Airway epithelial cell (primary cell): ENCODE data around the gene TSHZ2. TPM values are rescaled to one million over a fixed set of nuclear protein-coding genes. Genes with fewer than 3 reads are reported as not detected.

Experiments
- total RNA-seq: library from RNA; depleted of rRNA; stranded (reverse); fragments of >200 nt; gene quantifications from 2 replicates; pipeline ENCODE4 v1.2.3, GENCODE V29; 2015

TSHZ2 gene, protein sequence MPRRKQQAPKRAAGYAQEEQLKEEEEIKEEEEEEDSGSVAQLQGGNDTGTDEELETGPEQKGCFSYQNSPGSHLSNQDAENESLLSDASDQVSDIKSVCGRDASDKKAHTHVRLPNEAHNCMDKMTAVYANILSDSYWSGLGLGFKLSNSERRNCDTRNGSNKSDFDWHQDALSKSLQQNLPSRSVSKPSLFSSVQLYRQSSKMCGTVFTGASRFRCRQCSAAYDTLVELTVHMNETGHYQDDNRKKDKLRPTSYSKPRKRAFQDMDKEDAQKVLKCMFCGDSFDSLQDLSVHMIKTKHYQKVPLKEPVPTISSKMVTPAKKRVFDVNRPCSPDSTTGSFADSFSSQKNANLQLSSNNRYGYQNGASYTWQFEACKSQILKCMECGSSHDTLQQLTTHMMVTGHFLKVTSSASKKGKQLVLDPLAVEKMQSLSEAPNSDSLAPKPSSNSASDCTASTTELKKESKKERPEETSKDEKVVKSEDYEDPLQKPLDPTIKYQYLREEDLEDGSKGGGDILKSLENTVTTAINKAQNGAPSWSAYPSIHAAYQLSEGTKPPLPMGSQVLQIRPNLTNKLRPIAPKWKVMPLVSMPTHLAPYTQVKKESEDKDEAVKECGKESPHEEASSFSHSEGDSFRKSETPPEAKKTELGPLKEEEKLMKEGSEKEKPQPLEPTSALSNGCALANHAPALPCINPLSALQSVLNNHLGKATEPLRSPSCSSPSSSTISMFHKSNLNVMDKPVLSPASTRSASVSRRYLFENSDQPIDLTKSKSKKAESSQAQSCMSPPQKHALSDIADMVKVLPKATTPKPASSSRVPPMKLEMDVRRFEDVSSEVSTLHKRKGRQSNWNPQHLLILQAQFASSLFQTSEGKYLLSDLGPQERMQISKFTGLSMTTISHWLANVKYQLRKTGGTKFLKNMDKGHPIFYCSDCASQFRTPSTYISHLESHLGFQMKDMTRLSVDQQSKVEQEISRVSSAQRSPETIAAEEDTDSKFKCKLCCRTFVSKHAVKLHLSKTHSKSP (N-terminal part only)
- 1.2 and 1.6 TPM in 2 replicates for total RNA-seq

DNA sequence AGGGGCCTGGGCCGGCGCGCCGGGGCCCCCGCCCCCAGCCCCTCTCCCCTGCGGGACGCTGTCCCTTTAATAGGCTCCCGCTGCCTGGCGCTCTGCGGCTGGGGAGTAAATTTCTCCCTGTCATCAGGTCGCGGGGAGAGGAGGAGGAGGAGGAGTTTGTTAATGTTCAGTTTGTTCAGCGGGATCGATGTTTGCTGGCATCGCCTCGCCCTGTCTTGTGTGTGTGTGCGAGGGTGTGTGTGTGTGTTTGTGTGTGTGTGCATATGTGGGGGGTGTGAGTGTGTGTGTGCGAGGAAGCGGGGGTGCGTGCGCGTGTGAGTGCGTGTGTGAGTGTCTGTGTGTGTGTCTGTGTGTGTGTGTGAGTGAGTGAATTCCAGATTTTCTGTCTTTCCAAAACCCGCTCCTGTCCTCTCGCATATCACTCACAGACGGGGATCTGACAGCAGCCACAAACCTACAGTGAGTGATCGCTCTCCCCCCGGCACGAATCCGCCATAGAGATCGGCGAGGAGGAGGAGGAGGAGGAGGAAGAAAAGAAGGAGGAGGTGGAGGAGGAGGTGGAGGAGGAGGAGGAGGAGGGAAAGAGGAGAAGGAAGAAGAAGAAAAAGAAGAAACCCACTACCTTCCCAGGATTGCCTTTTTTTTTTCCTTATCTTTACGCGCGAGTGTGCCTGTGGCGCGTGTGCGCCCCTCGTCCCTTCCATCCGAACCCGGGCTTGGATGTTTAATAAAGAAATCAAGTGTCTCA lies at the start of gene TSHZ2:
Gene TSHZ2, plus strand, starts transcription at position 169 of the 748 bp plus-strand sequence. CDS start 936 bp downstream, outside the sequence.

